Retinal pigment epithelial cell (primary cell): ENCODE measurements around the gene EEIG2.
A peak's percentile ranks its signal among the peaks of the same experiment; 100 is the strongest.

ENCODE experiments used
- DNase-seq: peaks from one replicate; pipeline ENCODE4 v3.0.0-alpha.2; 2010; ENCODE audit warnings: low read depth
- H3K4me3 ChIP-seq: 2 replicates; pipeline ENCODE4 v1.5.1; 2011; ENCODE audit warnings: mild to moderate bottlenecking, low read length, control low read depth, moderate library complexity
- CTCF ChIP-seq: conservative IDR thresholded peaks from 2 replicates; pipeline ENCODE4 v1.5.1; 2011; ENCODE audit warnings: low read depth, low read length, control low read depth, inconsistent platforms

Gene EEIG2

DNA sequence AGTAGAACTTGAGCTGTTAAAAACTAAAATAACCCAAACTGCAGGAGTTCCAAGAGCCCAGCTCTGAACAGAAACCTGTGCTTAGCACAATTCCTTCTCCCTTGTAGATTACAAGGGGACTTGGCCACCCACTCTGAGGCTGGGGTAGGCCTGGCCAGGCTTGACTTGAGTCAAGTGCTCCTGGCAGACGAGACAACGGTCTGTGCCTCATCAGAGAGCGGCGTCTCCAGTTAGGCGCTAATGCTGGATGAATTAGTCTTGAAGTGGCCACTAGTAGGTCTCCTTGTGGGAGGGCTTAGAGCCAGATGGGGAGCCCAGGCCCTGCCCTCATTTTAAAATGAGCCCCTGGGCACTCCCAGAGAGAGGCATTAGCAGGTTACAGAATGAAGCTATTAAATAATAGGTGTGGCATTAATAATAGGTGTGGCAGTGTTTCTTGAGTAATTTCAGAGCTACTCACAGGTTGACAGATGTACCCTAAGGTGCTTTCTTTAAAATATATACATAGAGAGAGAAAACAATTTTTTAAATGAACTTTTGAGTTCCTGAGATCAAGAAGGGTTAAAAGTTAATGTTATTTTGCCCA is 1.1 kb downstream of the EEIG2 start:
- TF ChIP-seq CTCF: peak; percentile 16
- H3K4me3 ChIP-seq: peak overlapping the region; percentile 70
- DNase-seq: no peak

GRCh38 chr1:108561689-108562326 is 1.9 kb downstream of the EEIG2 start:
- no peak overlapping the region for H3K4me3 ChIP-seq
- peak; percentile 83 for TF ChIP-seq CTCF
- DNase-seq: no peak

GRCh38 chr1:108563808-108564207 is 3.9 kb downstream of the EEIG2 start:
- no peak for TF ChIP-seq CTCF
- H3K4me3 ChIP-seq: no peak overlapping the region
- DNase-seq: no peak

- DNase-seq: no peak
- TF ChIP-seq CTCF: no peak
- H3K4me3 ChIP-seq: no peak overlapping the region
Observed at GRCh38 chr1:108565081-108565480, 5.2 kb downstream of the EEIG2 start.

DNA sequence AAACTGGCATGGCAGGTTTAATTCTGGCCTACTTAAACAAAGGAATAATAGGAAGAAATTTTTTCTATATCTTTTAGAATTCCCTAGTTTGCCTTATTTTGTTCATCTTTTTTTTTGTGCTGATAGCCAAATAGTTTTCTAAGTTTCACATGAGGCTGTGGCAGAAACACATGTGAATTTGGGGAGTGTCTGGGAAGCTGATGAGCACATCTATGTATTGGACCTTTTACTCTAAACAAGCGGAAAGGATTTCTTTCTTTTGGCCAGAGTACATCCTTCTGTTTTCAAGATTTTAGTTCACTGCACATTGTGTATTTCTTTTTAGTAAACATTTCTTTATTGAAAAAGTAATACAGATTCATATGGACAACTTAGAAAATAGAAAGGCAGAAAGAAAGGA is 5.6 kb downstream of the EEIG2 start:
- DNase-seq: no peak
- no peak overlapping the region for H3K4me3 ChIP-seq
- TF ChIP-seq CTCF: no peak

GRCh38 chr1:108568589-108568988 is 8.7 kb downstream of the EEIG2 start:
- DNase-seq: no peak
- no peak for TF ChIP-seq CTCF
- H3K4me3 ChIP-seq: no peak overlapping the region

DNA sequence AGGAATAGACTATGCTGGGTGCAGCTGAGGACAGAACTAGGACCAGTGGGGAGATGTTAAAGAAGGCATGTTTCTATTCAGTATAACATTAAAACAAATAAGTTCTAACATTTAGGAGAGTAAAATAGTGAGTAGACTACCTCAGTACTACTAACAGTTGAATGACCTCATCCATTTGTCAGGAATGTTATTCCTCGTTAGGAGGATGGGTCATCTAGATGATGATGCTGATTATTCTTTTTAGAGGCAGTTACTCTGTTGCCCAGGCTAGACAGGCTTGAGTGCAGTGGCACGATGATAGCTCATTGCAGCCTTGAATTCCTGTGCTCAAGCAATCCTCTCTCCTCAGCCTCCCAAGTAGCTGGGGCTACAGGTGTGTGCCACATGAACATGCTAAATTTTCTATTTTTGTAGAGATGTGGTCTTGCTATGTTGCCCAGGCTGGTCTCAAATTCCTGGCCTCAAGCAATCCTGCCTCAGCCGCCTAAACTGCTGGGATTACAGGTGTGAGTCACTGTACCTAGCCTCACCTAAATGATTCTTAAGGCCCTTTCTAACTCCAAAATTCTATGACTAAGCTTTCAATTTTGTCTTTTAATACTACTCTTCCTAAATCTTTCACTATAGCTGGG is 9.3 kb downstream of the EEIG2 start:
- DNase-seq: no peak
- TF ChIP-seq CTCF: no peak
- no peak overlapping the region for H3K4me3 ChIP-seq
